Mesothelial cell of epicardium (in vitro differentiated cells): ENCODE results near the gene GRIN2A. TPM values are rescaled to one million over a fixed set of nuclear protein-coding genes. Genes with fewer than 3 reads are reported as not detected.

ENCODE experiments used
- DNase-seq, 2 experiments: peaks; one replicate each; pipeline ENCODE4 v3.0.0; 2021; ENCODE audit warnings: low spot score in 2 of 2; ENCODE audit not compliant: unreplicated experiment in 2 of 2
- H3K27ac Mint-ChIP-seq: 2 replicates; pipeline ENCODE4 v1.8.0; 2021; ENCODE audit warnings: mixed read lengths
- H3K27me3 Mint-ChIP-seq: 2 replicates; pipeline ENCODE4 v1.8.0; 2021; ENCODE audit warnings: low read depth, mixed read lengths
- H3K36me3 Mint-ChIP-seq: 2 replicates; pipeline ENCODE4 v1.8.0; 2021; ENCODE audit warnings: mixed read lengths
- H3K4me1 Mint-ChIP-seq: 2 replicates; pipeline ENCODE4 v1.8.0; 2021; ENCODE audit warnings: mixed read lengths
- H3K4me3 Mint-ChIP-seq: 2 replicates; pipeline ENCODE4 v1.8.0; 2021; ENCODE audit warnings: mild to moderate bottlenecking, moderate library complexity, mixed read lengths
- H3K9me3 Mint-ChIP-seq: 2 replicates; pipeline ENCODE4 v1.8.0; 2021; ENCODE audit warnings: mixed read lengths
- CTCF ChIP-seq: fragments of 200-600 bp; sonication (generic); IDR thresholded peaks from one replicate; pipeline ENCODE4 v1.5.0; 2021; ENCODE audit warnings: antibody characterized with exemption; ENCODE audit not compliant: unreplicated experiment
- total RNA-seq: library from RNA; stranded (reverse); gene quantifications from 3 replicates; pipeline ENCODE4 v1.2.1, GENCODE V29; 2021

The GRIN2A gene
- total RNA-seq, 1 donor from 2014 or later: 4.9 TPM

GRCh38 chr16:10040136-10041080, 141.8 kb downstream of the GRIN2A start:
- Mint-ChIP-seq H3K36me3 (no peaks in the 10 kb centered on the region), H3K4me1 (peaks cover 3% of the 10 kb centered on the region), H3K9me3 (peaks cover 4% of the 10 kb centered on the region), H3K4me3 (no peak overlapping the region), H3K27ac (no peak overlapping the region), H3K27me3 (peaks cover 18% of the 10 kb centered on the region)
- DNase-seq: no peak
- no peak for TF ChIP-seq CTCF

- H3K9me3 Mint-ChIP-seq: peaks cover 4% of the 10 kb centered on the region
- no peak for TF ChIP-seq CTCF
- H3K27ac Mint-ChIP-seq: no peak overlapping the region
- peak in 1 of 2 experiments; percentile 44 for DNase-seq
- peak overlapping the region; percentile 58 for H3K4me3 Mint-ChIP-seq
- peaks cover 18% of the 10 kb centered on the region for H3K27me3 Mint-ChIP-seq
- peaks cover 3% of the 10 kb centered on the region for H3K4me1 Mint-ChIP-seq
- H3K36me3 Mint-ChIP-seq: no peaks in the 10 kb centered on the region
Measured at GRCh38 chr16:10039220-10040096, 142.8 kb downstream of the GRIN2A start.

GRCh38 chr16:10037751-10038150, 144.5 kb downstream of the GRIN2A start:
- Mint-ChIP-seq H3K27me3 (peaks cover 18% of the 10 kb centered on the region), H3K9me3 (peaks cover 4% of the 10 kb centered on the region), H3K4me3 (no peak overlapping the region), H3K4me1 (peaks cover 3% of the 10 kb centered on the region), H3K27ac (no peak overlapping the region), H3K36me3 (no peaks in the 10 kb centered on the region)
- no peak for TF ChIP-seq CTCF
- no peak for DNase-seq

GRCh38 chr16:10036956-10037355, 145.3 kb downstream of the GRIN2A start:
- Mint-ChIP-seq H3K9me3 (peaks cover 4% of the 10 kb centered on the region), H3K27me3 (peaks cover 11% of the 10 kb centered on the region), H3K4me3 (no peak overlapping the region), H3K36me3 (no peaks in the 10 kb centered on the region), H3K27ac (no peak overlapping the region), H3K4me1 (peaks cover 3% of the 10 kb centered on the region)
- no peak for DNase-seq
- TF ChIP-seq CTCF: no peak

GRCh38 chr16:10033556-10033955, 148.7 kb downstream of the GRIN2A start:
- H3K4me1 Mint-ChIP-seq: no peaks in the 10 kb centered on the region
- no peak overlapping the region for H3K4me3 Mint-ChIP-seq
- H3K36me3 Mint-ChIP-seq: no peaks in the 10 kb centered on the region
- H3K27ac Mint-ChIP-seq: no peak overlapping the region
- peaks cover 5% of the 10 kb centered on the region for H3K27me3 Mint-ChIP-seq
- DNase-seq: no peak
- TF ChIP-seq CTCF: no peak
- peaks cover 4% of the 10 kb centered on the region for H3K9me3 Mint-ChIP-seq
